Heart left ventricle (tissue), 13 donors: ENCODE data around the gene PUS7L.

Experiments used
- POLR2A ChIP-seq, 2 donors: fragments of 450-650 bp; IDR thresholded peaks; one replicate each; pipeline ENCODE4 v1.6.1; 2017; ENCODE audit warnings: antibody characterized with exemption in 2 of 2, mild to moderate bottlenecking in 2 of 2, moderate library complexity in 2 of 2
- TF ChIP-seq, protein P1 (sequence below), 12 donors: fragments of 200-600 bp; sonication (generic) in 4 of 12; IDR thresholded peaks; one replicate each; pipeline versions ENCODE4 v1.5.0 to v1.8.0; 2018 to 2022; ENCODE audit warnings: antibody characterized with exemption in 12 of 12, mild to moderate bottlenecking in 5 of 12
- donor health status: ischemic (EF 13 %, LVEDD 7.1; RV severe dilation, severe dysfunction).
- donor health status: DM: no; HTN: yes; CAD: no.
- donor health status: DM: no; HTN: no; CAD: no.
- donor health status: ischemic (EF 25% LVEDD 6.9; RV normal size, moderate dysfunction).
- donor health status: ischemic (EF 25% LVEDD 5.7; RV mildly dilated, moderate dysfunction).
- donor health status: ischemic (EF 35%, LVEDD 5.7; RV mildly dilated, moderate dysfunction).
- donor health status: nonischemic (EF 11% LVEDD 7.7; RV severe dilation, severe dysfunction).
- donor health status: DM: yes; HTN: yes; CAD: no.
- donor health status: PGD.
- donor health status: ischemic (EF 29% LVEDD 5.4; RV normal size, mild dysfunction).
- donor health status: nonischemic (EF 23%, LVEDD 6.1; RV moderate dilation, normal function).

DNA sequence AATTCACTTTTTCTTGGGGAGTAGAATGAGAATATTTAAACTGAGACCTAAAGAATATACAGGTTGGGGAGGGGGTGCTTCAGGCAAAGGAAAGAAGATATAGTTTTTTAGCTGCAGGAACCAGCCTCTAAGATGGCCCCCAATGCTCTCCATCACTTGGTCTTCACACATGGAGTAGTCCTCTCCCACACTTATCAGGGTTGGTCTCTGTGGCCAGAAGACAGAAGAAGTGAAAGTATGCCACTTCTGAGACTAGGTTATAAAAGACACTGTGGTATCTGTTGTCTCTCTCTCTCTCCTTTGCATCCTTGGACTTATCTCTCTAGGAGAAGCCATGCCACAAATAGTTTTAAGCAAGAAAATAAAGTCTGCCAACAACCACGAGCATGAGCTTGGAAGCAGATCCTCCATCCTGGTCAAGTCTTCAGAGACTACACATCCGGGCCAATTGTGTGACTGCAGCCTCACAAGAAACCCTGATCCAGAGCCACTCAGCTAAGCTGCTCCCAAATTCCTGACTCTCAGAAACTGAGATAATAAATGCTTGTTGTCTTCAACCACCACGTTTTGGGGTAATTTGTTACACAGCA lies 18.0 kb downstream of the PUS7L start:
- TF ChIP-seq, protein P1, sequence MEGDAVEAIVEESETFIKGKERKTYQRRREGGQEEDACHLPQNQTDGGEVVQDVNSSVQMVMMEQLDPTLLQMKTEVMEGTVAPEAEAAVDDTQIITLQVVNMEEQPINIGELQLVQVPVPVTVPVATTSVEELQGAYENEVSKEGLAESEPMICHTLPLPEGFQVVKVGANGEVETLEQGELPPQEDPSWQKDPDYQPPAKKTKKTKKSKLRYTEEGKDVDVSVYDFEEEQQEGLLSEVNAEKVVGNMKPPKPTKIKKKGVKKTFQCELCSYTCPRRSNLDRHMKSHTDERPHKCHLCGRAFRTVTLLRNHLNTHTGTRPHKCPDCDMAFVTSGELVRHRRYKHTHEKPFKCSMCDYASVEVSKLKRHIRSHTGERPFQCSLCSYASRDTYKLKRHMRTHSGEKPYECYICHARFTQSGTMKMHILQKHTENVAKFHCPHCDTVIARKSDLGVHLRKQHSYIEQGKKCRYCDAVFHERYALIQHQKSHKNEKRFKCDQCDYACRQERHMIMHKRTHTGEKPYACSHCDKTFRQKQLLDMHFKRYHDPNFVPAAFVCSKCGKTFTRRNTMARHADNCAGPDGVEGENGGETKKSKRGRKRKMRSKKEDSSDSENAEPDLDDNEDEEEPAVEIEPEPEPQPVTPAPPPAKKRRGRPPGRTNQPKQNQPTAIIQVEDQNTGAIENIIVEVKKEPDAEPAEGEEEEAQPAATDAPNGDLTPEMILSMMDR (IDR thresholded peaks at IDR 0.05): no peak
- no peak for TF ChIP-seq POLR2A (IDR thresholded peaks at IDR 0.05)
